Activated naive CD4-positive, alpha-beta T cell (primary cell): ENCODE measurements around the gene RNMT.
A peak's percentile ranks its signal among the peaks of the same experiment; 100 is the strongest.
"Not testable (repeated sequence)": the region's sequence is repeated elsewhere in the genome, so short reads cannot be mapped to it uniquely, and the experiment has no call there.

Experiments used
- DNase-seq, 4 experiments: peaks; one replicate each; lab custom pipeline; 2025; lab: John Stamatoyannopoulos, UW

The RNMT gene

GRCh38 chr18:13726232-13726971 is at the start of gene RNMT, which contains the start of gene FAM210A:
RNMT (plus strand) TSS chr18:13726673; CDS start chr18:13731518, 4,845 bp downstream.
FAM210A (minus strand) TSS chr18:13726558; CDS start chr18:13682077, 44,481 bp downstream.
- DNase-seq: peak; percentile 82 to 89 (median 85)

- not testable (repeated sequence) for DNase-seq
These were observed 49.1 kb upstream of the RNMT start for GRCh38 chr18:13677350-13677749.

- DNase-seq: no peak
These were observed 45.9 kb upstream of the RNMT start for GRCh38 chr18:13680612-13681011.

GRCh38 chr18:13681701-13682100 is 44.8 kb upstream of the RNMT start:
- DNase-seq: no peak

- no peak for DNase-seq
These were observed 41.9 kb upstream of the RNMT start for GRCh38 chr18:13684546-13684945.

GRCh38 chr18:13688191-13689136 is 38.0 kb upstream of the RNMT start:
- DNase-seq: no peak

- DNase-seq: not testable (repeated sequence)
These were observed 36.4 kb upstream of the RNMT start for GRCh38 chr18:13690060-13690459.

- DNase-seq: not testable (repeated sequence)
These were observed 31.1 kb upstream of the RNMT start for GRCh38 chr18:13695337-13695736.

- no peak for DNase-seq
These were observed 29.5 kb upstream of the RNMT start for GRCh38 chr18:13696961-13697360.

- DNase-seq: no peak
These were observed 26.3 kb upstream of the RNMT start for GRCh38 chr18:13700153-13700552.

- DNase-seq: no peak
These were observed 22.6 kb upstream of the RNMT start for GRCh38 chr18:13703899-13704298.

- no peak for DNase-seq
These were observed 16.1 kb upstream of the RNMT start for GRCh38 chr18:13710414-13710831.

GRCh38 chr18:13712400-13713131 is 13.9 kb upstream of the RNMT start:
- DNase-seq: no peak

GRCh38 chr18:13713455-13714055 is 12.9 kb upstream of the RNMT start:
- no peak for DNase-seq

- no peak for DNase-seq
These were observed 11.1 kb upstream of the RNMT start for GRCh38 chr18:13715330-13715729.

- no peak for DNase-seq
These were observed 9.6 kb upstream of the RNMT start for GRCh38 chr18:13716916-13717315.

- DNase-seq: no peak
These were observed 6.3 kb upstream of the RNMT start for GRCh38 chr18:13720123-13720522.

- no peak for DNase-seq
These were observed 5.6 kb upstream of the RNMT start for GRCh38 chr18:13720847-13721246.

- no peak for DNase-seq
These were observed 774 bp upstream of the RNMT start for GRCh38 chr18:13725566-13726231.

GRCh38 chr18:13726972-13727331 is 479 bp downstream of the RNMT start:
- DNase-seq: peak in 1 of 4 experiments; percentile 39

GRCh38 chr18:13730481-13730880 is 4.0 kb downstream of the RNMT start:
- DNase-seq: no peak
